ENCODE data around the gene KDM4E.
"Not testable (repeated sequence)": the region's sequence is repeated elsewhere in the genome, so short reads cannot be mapped to it uniquely, and the experiment has no call there.

The KDM4E gene

DNA sequence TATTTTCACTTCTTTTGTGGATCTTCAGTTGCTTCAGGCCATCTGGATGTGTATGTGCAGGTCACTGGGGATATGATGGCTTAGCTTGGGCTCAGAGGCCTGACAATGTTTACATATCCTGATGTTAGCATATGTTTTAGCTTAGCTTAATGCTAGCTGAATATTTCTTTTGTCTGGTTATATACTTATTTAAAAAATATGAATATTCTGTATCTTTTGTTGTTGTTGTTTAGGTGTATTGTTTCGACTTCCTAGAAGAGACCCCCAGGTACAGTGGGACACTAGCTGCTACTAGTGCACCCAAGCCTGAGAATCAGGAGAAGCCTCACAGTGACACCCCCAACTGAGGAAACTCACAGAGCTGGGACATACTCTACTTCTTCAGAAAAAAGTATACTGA, at the start of gene KDM4E:
Gene KDM4E, plus strand, starts transcription at position 301 of the 400 bp plus-strand sequence. CDS start 300 bp downstream, outside the sequence.
- DNase-seq (ENCODE audit: low spot score) = no peak

DNA sequence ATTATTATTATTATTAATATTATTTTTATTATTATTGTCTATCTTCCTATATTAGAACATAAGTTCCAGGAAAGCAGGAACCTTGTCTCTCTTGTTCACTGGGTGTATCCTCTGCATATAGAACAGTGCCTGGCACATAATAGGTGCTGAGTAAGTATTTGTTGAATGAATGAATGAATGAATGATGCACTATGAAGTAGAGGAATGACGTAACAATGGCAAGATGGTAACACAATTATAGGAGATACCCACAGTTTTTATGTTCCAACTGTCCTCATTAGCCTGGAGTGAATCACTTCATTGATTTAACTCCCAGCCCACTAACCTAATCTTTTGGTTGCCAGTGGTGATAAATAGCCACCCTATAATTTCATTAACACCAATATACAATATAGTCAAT, 49.5 kb upstream of the KDM4E start:
- DNase-seq (ENCODE audit: low spot score) = no peak

DNA sequence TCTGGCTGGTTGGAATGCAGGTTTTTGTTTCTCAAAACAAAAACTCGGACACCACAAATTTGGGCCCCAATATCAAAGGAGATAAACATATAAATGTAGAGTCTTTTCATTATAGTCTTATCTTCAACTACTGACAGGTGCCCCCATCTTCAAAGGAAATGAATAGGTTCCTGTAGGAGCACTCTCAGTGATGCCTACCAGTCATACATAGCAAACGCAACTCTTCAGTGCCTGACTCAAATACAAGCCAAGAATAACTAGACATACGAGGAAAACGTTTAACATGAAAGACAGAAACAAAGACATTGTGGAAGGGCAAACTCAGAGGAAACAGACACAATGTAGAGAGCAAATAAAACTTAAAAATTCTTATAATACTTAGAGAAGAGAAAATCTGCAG, 37.7 kb upstream of the KDM4E start:
- no peak for DNase-seq (ENCODE audit: low spot score)

DNA sequence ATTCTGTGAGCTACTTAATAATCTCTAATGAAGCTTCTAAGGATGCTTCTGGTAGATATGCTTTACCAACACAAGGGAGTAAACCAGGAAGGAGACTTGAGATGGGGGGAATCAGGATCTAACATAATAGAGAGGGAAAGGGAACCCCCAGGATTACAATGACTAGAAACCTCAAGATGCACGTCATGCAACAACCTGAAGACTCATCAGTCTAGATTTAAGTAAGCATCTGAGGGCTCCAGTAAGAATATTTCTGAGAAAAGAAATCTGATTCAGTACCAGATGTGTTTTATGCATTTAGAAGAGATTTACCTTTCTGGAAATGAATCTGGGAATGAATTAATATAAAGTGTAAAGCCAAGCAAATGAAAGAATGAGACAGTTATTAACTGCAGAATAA, 36.3 kb upstream of the KDM4E start:
- no peak for DNase-seq (ENCODE audit: low spot score)

DNA sequence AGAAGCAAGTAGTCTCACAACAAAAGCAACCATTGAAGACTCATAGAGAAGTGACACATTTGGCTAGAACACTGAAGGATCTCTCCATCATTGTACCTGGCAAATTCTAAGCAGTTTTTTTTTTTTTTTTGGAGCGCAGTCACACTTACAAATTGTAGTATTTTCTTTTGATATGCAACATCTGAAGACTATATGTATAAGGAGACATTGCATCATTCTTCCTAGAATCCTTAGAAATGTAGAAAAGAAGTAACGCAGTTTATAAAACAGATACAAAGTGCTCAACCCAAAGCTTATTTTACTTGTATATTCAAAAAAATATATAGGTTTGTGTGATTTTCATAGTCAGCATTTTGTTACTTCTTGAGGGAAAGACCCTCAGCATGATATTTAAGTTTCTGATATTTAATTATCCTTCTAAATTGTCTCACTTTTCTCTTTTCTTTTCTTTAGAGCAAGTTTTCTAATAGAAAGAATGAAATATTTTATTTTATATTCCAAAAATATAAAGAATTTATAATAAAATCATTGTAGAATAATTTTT, 31.6 kb upstream of the KDM4E start:
- DNase-seq (ENCODE audit: low spot score) = no peak

DNA sequence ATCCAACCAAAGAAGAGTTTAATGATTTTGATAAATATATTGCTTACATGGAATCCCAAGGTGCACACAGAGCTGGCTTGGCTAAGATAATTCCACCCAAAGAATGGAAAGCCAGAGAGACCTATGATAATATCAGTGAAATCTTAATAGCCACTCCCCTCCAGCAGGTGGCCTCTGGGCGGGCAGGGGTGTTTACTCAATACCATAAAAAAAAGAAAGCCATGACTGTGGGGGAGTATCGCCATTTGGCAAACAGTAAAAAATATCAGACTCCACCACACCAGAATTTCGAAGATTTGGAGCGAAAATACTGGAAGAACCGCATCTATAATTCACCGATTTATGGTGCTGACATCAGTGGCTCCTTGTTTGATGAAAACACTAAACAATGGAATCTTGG, 27.6 kb upstream of the KDM4E start:
- DNase-seq (ENCODE audit: low spot score) = no peak

DNA sequence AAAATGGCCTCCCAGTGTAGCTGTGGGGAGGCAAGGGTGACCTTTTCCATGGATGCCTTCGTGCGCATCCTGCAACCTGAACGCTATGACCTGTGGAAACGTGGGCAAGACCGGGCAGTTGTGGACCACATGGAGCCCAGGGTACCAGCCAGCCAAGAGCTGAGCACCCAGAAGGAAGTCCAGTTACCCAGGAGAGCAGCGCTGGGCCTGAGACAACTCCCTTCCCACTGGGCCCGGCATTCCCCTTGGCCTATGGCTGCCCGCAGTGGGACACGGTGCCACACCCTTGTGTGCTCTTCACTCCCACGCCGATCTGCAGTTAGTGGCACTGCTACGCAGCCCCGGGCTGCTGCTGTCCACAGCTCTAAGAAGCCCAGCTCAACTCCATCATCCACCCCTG, 26.8 kb upstream of the KDM4E start:
- no peak for DNase-seq (ENCODE audit: low spot score)

DNA sequence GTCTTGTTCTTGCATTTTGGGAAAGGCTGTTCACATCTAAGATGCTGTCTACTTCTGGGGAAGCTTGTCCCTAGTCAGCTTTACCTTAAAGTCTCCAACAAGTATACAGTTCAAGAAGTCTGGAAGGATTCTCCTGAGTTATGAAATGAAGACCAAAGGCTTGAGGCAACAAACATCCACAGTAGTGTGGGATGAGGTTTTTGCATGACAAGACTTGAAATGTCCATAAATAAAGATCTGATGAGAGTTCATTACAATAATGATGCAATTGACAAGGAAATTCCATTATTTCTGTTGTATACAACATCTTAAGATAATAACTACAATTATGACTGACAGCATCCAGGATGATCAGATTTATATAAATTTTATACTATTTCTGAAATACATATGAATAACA, 21.3 kb upstream of the KDM4E start:
- DNase-seq (ENCODE audit: low spot score) = no peak

DNA sequence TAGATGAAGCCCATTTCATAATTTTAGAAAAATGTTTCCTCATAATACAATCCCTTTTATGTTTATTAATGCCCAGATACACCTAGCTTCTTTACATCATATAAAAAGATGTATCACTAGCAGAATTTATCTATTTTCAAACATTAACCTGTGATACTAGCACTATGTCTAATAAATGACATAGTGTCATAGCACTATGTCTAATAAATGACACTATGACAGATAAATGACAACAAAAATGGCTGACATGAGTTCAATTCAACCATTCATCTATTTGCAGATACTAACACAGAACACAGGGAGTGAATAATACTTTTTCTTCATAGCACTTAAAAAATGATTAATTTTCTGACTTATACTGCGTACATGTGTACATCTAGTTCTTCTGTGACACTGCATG, 19.4 kb upstream of the KDM4E start:
- no peak for DNase-seq (ENCODE audit: low spot score)

DNA sequence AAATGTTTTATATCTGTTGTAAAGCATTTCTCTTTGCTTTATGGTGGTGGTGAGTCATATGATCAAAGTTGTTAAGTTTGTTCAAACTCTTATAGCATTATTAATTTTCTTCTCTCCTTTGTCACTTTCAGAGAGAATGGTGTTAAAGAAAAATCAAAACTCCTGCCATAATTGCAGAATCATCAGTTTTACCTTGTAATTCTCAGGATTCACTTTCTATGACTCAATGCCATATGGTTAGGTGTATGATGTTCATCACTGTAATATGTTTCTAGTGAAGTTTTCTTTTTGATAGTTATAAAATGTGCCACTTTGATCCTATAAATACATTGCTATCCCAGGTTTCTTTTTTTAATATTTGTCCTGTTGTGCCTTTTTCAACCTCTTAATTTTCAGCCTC, 13.7 kb upstream of the KDM4E start:
- DNase-seq (ENCODE audit: low spot score) = no peak

DNA sequence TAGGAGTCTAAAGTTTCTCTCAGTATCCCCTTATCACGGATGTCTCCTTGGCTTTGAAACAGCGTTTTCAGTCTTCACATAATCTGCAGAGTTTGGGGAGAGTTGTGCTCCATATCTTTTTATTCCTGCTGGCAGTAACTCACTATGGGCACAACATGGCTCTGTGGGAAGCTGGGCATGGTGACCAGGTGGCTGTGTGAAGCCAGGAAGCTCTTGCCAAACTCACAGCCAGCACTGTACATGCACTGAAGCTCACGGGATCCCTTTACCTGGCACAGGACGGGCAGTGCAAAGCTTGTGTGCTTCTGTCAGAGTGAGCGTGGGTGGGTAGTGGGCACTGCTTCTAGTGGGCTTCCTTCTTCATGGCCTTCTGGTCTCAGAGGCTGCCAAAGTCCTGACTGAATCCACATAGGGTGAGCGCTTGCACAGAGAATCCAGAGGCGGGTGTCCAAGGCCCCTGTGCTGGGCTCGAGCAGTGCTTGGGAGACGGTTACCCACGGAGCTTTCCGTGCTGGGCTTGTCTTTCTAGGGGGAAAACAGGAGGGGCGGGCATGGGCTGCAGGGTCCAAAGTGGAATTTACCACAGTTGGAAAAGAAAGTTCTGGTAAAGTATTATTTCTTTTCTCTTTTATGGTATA, 10.8 kb upstream of the KDM4E start:
- DNase-seq (ENCODE audit: low spot score) = no peak

DNA sequence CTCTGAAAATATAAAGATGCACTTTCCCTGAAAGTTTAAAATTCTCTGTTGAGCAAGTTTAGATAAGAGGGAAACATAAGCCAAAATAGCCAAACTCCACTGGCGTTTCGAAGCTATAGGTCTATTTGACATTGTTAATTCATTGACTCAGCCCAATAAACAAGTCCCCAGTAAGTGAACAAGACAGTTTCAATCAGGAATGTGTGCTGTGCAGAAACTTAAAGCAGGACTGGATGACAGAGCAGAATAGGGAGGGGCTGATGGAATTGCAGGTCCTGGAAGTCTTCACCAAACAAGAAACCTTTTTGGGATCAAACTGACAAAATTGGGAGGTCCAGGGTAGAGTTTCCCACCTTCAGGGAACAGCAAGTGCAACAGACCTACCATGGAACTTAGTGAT, 8.9 kb upstream of the KDM4E start:
- no peak for DNase-seq (ENCODE audit: low spot score)

DNA sequence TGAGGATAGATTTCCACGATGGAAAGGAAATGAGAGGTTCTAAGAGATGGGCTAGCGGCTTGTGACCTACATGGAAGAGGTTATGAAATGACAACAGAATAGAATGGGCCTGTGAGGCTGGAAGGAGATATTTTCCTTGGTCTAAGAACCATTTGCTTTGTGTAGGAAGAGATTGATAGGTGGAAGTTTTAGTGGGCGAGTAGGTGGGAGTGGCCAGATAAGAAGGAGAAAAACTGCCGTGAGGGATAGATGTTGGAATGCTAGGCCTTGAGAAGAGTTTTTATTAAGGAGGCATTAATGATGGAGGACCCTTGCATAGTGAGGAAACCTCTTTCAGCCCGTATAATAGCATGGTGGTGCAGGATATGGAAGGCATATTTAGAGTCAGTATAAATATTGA, 3.6 kb upstream of the KDM4E start:
- not testable (repeated sequence) for DNase-seq (ENCODE audit: low spot score)

DNA sequence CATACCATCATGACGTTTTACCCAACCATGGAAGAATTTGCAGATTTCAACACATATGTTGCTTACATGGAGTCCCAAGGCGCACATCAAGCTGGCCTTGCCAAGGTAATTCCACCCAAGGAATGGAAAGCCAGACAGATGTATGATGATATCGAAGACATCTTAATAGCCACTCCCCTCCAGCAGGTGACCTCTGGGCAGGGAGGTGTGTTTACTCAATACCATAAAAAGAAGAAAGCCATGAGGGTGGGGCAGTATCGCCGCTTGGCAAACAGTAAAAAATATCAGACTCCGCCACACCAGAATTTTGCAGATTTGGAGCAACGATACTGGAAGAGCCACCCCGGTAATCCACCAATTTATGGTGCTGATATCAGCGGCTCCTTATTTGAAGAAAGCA, 536 bp downstream of the KDM4E start:
- not testable (repeated sequence) for DNase-seq (ENCODE audit: low spot score)

DNA sequence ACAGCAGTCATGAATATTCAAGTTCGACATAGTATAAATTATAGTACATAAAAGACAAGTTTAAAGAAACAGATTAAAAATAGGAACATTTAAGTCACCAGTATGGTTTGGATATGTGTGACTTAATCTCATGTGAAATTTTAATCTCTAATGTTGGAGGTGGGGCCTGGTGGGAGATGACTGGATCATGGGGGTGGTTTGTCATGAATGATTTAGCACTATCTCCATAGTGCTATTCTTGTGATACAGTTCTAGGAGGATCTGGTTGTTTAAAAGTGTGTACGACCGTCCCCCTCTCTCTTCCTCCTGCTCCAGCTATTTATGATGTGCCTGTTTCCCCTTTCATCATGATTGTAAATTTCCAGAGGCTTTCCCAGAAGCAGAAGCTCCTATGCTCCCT, 3.3 kb downstream of the KDM4E start:
- DNase-seq (ENCODE audit: low spot score) = no peak

DNA sequence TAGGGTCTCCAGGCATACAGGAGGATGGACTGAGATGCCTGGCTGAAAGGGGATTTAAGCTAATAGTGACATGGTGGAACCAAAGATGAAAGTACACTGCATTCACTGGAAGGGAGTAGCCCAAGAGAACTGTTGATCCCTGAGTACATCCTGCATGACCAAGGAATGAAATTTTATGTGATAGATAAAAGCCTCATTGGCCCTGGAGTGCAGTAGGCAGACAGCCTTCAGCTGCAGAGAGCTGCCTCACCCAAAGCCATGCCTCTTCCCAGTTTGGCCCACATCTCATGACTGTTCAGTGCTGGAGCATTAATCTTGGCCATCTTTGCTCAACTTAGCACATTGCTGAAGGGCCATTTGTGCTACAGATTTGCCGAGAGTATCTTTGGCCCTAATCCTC, 8.0 kb downstream of the KDM4E start:
- DNase-seq (ENCODE audit: low spot score) = no peak

DNA sequence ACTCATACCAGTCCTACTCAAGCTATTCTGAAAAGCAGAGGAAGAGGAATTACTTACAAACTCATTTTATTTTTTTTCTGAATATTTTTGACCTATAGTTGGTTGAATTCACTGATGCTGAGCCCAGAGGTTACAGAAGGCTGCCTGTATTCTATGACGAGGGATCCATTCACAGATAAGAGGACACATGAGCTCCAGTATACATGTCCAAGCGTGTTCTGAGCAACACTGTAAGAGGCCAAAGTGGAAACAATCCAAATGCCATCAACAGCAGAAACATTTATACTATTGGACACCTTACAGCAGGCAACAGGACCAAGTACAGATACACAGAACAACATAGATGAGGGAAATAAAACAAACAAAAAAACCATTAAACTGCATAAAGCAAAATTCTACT, 10.3 kb downstream of the KDM4E start:
- DNase-seq (ENCODE audit: low spot score) = no peak

DNA sequence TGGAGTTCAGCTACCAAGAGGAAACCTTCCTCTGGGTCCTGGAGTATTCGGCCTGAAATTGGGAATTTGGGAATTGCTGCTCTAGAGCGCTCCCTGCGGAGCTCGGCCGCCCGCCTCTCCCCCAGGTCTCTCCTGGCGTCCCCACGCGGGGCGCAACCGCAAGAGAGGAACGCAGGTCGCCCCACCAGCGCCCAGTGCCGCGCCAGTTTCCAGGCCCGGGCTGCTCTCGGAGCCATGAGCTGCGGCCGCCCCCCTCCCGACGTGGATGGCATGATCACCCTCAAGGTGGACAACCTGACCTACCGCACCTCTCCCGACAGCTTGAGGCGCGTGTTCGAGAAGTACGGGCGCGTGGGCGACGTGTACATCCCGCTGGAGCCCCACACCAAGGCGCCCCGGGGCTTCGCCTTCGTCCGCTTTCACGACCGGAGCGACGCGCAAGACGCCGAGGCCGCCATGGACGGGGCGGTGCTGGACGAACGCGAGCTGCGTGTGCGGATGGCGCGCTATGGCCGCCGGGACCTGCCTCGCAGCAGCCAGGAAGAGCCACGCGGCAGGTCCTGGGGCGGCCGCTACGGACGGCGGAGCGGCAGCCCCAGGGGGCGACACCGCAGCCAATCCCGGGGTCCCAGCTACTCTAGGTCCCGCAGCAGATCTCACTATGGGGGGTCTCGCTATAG, 12.4 kb downstream of the KDM4E start:
- not testable (repeated sequence) for DNase-seq (ENCODE audit: low spot score)

DNA sequence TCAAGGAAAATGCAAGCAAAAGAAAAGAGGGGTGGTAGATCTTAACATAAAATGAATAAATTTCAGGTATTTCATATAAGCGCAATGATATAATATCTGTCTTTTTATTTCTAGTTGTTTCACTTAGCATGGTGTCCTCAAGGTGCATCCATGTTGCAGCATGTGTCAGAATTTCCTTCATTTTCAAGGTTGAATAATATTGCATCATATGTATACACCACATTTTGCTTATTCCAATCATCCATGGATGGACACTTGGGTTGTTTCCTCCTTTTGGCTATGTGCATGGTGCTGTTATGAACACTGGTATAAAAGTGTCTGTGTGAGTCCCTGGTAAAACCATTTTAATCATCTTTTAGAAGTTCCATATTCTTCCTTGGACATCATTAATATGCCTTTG, 17.2 kb downstream of the KDM4E start:
- no peak for DNase-seq (ENCODE audit: low spot score)

DNA sequence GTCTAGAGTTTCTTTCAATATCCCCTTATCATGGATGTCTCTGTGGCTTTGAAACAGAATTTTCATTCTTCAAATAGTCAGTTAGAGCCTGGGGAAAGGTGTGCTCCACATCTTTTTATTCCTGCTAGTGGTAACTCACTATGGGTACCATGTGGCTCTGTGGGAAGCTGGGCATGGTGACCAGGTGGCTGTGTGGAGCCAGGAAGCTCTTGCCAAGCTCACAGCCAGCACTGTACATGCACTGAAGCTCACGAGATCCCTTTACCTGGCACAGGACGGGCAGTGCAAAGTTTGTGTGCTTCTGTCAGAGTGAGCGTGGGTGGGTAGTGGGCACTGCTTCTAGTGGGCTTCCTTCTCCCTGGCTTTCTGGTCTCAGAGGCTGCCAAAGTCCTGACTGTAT, 17.8 kb downstream of the KDM4E start:
- DNase-seq (ENCODE audit: low spot score) = no peak

DNA sequence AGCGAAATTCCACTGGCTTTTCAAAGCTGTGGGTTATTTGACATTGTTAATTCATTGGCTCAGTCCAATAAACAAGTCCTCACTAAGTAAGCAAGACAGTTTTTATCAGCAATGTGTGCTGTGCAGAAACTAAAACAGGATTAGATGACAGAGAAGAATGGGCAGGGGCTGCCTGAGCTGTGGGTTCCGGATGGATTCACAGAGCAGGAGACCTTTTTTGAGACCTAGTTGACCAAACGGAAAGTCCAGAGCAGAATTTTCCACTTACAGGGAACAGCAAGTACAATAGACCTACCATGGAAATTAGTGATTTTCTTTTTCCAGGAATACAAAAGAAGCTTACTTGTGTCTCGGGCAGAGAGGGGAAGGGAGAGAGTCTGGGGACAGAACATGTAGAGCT, 19.0 kb downstream of the KDM4E start:
- no peak for DNase-seq (ENCODE audit: low spot score)

DNA sequence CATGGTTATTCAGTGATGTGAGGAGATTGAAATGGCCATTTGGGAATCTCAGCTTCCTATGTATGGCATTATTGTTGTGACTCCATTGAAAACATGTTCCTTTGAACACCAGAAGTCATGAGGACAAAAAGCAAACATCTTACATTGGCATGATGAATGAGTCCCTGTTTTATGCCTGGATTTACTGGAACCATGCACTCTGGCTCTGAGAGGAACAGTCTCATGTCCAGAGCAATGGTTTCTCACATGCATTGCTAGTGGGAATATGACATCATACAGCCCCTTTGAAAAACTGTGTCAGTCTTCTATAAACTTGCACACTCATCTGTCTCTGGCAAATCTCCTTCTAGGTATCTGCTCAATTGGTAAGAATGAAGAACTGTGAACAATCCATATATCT, 20.8 kb downstream of the KDM4E start:
- no peak for DNase-seq (ENCODE audit: low spot score)

DNA sequence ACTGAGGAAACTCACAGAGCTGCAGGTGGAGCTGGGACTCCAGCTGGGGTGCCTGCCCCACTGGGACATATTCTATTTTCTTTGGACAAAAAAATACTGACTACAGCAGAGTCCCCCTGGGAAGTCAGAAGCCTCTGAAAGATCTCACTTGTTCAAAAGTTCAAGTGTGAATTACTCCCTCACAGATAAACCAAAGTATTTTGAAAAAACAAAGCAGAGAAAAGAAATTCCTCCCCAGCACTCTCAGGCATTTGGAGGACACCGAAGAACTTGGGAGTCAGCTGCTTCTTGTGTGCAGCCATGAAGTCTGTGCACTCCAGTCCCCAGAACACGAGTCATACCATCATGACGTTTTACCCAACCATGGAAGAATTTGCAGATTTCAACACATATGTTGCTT, 24.1 kb downstream of the KDM4E start, which contains the start of gene KDM4F:
Gene KDM4F, plus strand, starts transcription at position 301 of the 400 bp plus-strand sequence.
- DNase-seq (ENCODE audit: low spot score) = not testable (repeated sequence)
